Spleen (tissue), 13 donors: ENCODE data around the gene MNDA. TPM values are rescaled to one million over a fixed set of nuclear protein-coding genes. Genes with fewer than 3 reads are reported as not detected.

ENCODE experiments used
- DNase-seq: peaks from one replicate; pipeline ENCODE4 v3.0.0-alpha.2; 2020
- H3K27ac ChIP-seq, 8 donors: fragments of 200-600 bp; sonication (generic) in 7 of 8; 1 replicate in 4 of 8; 2 replicates in 4 of 8; pipeline versions ENCODE4 v1.5.0 to v1.8.0; 2016 to 2021; ENCODE audit warnings: inconsistent platforms in 4 of 8, mild to moderate bottlenecking in 4 of 8, moderate library complexity in 1 of 8
- H3K27me3 ChIP-seq, 7 donors: fragments of 200-600 bp; sonication (generic) in 6 of 7; replicated peaks in 1 of 7; 1 replicate in 4 of 7; 2 replicates in 3 of 7; pipeline versions ENCODE4 v1.5.0 to v1.8.0; 2016 to 2021; ENCODE audit warnings: inconsistent platforms in 3 of 7, mild to moderate bottlenecking in 1 of 7
- H3K36me3 ChIP-seq, 6 donors: fragments of 200-600 bp; sonication (generic) in 5 of 6; 1 replicate in 4 of 6; 2 replicates in 2 of 6; pipeline versions ENCODE4 v1.5.0 to v1.8.0; 2016 to 2021; ENCODE audit warnings: inconsistent platforms in 2 of 6
- H3K4me1 ChIP-seq, 6 donors: fragments of 200-600 bp; sonication (generic) in 5 of 6; 1 replicate in 3 of 6; 2 replicates in 3 of 6; pipeline versions ENCODE4 v1.5.0 to v1.8.0; 2016 to 2021; ENCODE audit warnings: inconsistent platforms in 3 of 6
- H3K4me3 ChIP-seq, 8 donors: fragments of 200-600 bp; sonication (generic) in 7 of 8; 1 replicate in 4 of 8; 2 replicates in 4 of 8; pipeline versions ENCODE4 v1.5.0 to v1.8.0; 2016 to 2021; ENCODE audit warnings: inconsistent platforms in 4 of 8, mild to moderate bottlenecking in 4 of 8, moderate library complexity in 2 of 8
- H3K9me3 ChIP-seq, 8 donors: fragments of 200-600 bp; sonication (generic) in 7 of 8; 1 replicate in 4 of 8; 2 replicates in 4 of 8; pipeline versions ENCODE4 v1.5.0 to v1.8.0; 2016 to 2021; ENCODE audit warnings: inconsistent platforms in 4 of 8
- POLR2A ChIP-seq, 3 donors: fragments of 450-650 bp; IDR thresholded peaks; one replicate each; pipeline ENCODE4 v1.5.1; 2017; ENCODE audit warnings: antibody characterized with exemption in 3 of 3, mild to moderate bottlenecking in 1 of 3
- POLR2AphosphoS5 ChIP-seq, 3 donors: sonication (generic); formaldehyde crosslinking; IDR thresholded peaks; one replicate each; pipeline ENCODE4 v1.5.1; 2017; ENCODE audit warnings: antibody characterized with exemption in 3 of 3
- WGBS, 5 donors: extraction: QIAGEN DNeasy Blood & Tissue Kit in 3 of 5; methylation state at CpG; one replicate each; pipeline versions ENCODE4 v1.1.5 to v1.1.7; 2013 to 2018; 5-methylcytosine and 5-hydroxymethylcytosine counted together
- intact Hi-C: fragments of 100-400 bp; cut with DNase I; formaldehyde crosslinking; loops from one replicate; pipeline ENCODE4 v1.15.0; 2023; ENCODE audit warnings: low total_unique reads
- long read RNA-seq, 2 donors: transcript quantifications; one replicate each; lab custom pipeline, GENCODE V29; 2026
- polyA plus RNA-seq, 3 donors: library from polyadenylated mRNA; stranded (reverse); fragments of 200-250 nt; gene quantifications; one replicate each; pipeline ENCODE4 v1.2.1, GENCODE V29; 2013
- total RNA-seq, 7 donors: library from RNA; depleted of rRNA in 3 of 7; stranded (reverse); fragments of >200 nt in 3 of 7; fragmentation: NEBNext Ultra II Directional in 4 of 7; extraction: Animal tissue kit (Norgen Biotek cat#: 25700) in 4 of 7; gene quantifications; one replicate each; pipeline versions ENCODE4 v1.1.0 to v1.2.1, GENCODE V29; 2016 to 2021
- TF ChIP-seq, protein P1 (sequence below), 11 experiments: fragments of 200-600 bp in 7 of 11; fragments of 450-650 bp in 4 of 11; sonication (generic) in 4 of 11; IDR thresholded peaks in 8 of 11; conservative IDR thresholded peaks in 3 of 11; 1 replicate in 7 of 11; 2 replicates in 4 of 11; pipeline versions ENCODE4 v1.4.0 to v1.8.0; 2016 to 2021; ENCODE audit warnings: antibody characterized with exemption in 11 of 11, inconsistent platforms in 4 of 11, mild to moderate bottlenecking in 1 of 11
- donor health status: healthy with polysubstance abuse.
- donor health status: DM: no; HTN: no; CAD: no; lungs with moderate emphysema.
- donor health status: DM: no; HTN: no; CAD: no.
- donor health status: Bipolar disorder and iron deficiency.
- donor health status: healthy.
- donor health status: DM: no; HTN: no; CAD: no.
- donor health status: DM: yes; HTN: yes; CAD: no.

Gene MNDA
- total RNA-seq (100 to 1,000 TPM in 5 of 7 donors, 10 to 100 TPM in 2; 49.1 to 218 (median 130) TPM), polyA plus RNA-seq (10 to 100 TPM in 2 of 3 donors, 1 to 10 TPM in 1; 9.3 to 40.2 (median 23.3) TPM)
- long read RNA-seq, donor 1, partial matches to known transcripts = 0 of 4 reads
- long read RNA-seq, donor 1, other reads (novel, unspliced or antisense) = 0 of 4 reads
- long read RNA-seq, donor 2, partial matches to known transcripts = 0 of 1 reads
- long read RNA-seq, donor 2, other reads (novel, unspliced or antisense) = 0 of 1 reads

GRCh38 chr1:158830904-158831507 lies at the start of gene MNDA:
Gene MNDA, plus strand, starts transcription at chr1:158831351. Its CDS starts 10,803 bp downstream, at chr1:158842154.
- H3K27me3 ChIP-seq = no peaks in the 10 kb centered on the region
- WGBS, 5 donors = 43 to 66% (median 47%) methylated on average over 5 of the region's 5 CpGs
- DNase-seq = no peak
- peaks cover 0 to 35% (median 19%) of the 10 kb centered on the region in 8 donors for H3K9me3 ChIP-seq
- intact Hi-C loops = no loop called here
- H3K4me3 ChIP-seq = peak within 1 kb of the TSS in 7 of 8 donors; percentile 0 to 59 (median 30)
- no peaks in the 10 kb centered on the region for H3K36me3 ChIP-seq
- H3K27ac ChIP-seq = peak within 1 kb of the TSS; percentile 58 to 90 (median 86)
- H3K4me1 ChIP-seq = peaks cover 0 to 15% (median 11%) of the 10 kb centered on the region in 6 donors
- TF ChIP-seq POLR2A (IDR thresholded peaks at IDR 0.05) (peak in 1 of 3 donors; percentile 39), POLR2AphosphoS5 (IDR thresholded peaks at IDR 0.05) (no peak)

- WGBS, 5 donors = 81 to 97% (median 86%) methylated on average over 2 of the region's 2 CpGs
- intact Hi-C loops = loop anchor here (10.0 kb wide), 1 partner anchor 201 kb away; no protein-coding TSS in a partner anchor
These were observed 37.5 kb upstream of the MNDA start for GRCh38 chr1:158793604-158794003.

DNA sequence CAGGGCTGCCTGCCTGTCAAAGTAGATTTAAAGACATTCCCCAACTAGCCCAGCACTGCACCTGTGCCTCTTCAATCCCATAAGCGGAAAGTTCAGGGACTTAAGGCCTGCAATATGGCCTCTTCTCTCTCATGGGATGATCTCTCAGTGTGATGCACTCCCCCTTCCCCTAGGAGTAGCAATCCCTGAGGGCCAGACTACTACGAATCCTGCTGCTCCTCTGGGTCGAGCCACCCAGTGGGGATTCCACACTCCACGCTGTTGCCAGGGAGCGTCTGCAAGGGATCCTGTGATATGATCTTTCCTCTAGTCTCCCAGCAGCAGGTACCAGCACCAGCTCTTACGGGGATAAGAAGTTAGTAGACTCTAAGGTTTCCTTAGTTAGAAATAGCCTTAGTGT lies 36.9 kb upstream of the MNDA start:
- TF ChIP-seq POLR2AphosphoS5 (IDR thresholded peaks at IDR 0.05) (no peak), POLR2A (IDR thresholded peaks at IDR 0.05) (no peak)
- TF ChIP-seq, protein P1, sequence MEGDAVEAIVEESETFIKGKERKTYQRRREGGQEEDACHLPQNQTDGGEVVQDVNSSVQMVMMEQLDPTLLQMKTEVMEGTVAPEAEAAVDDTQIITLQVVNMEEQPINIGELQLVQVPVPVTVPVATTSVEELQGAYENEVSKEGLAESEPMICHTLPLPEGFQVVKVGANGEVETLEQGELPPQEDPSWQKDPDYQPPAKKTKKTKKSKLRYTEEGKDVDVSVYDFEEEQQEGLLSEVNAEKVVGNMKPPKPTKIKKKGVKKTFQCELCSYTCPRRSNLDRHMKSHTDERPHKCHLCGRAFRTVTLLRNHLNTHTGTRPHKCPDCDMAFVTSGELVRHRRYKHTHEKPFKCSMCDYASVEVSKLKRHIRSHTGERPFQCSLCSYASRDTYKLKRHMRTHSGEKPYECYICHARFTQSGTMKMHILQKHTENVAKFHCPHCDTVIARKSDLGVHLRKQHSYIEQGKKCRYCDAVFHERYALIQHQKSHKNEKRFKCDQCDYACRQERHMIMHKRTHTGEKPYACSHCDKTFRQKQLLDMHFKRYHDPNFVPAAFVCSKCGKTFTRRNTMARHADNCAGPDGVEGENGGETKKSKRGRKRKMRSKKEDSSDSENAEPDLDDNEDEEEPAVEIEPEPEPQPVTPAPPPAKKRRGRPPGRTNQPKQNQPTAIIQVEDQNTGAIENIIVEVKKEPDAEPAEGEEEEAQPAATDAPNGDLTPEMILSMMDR (IDR thresholded peaks at IDR 0.05 in 8 of 11, conservative IDR thresholded peaks at IDR 0.05 in 3 of 11) = no peak
- no peak for DNase-seq
- Histone ChIP-seq H3K4me1 (peaks cover 0 to 24% (median 0%) of the 10 kb centered on the region in 6 donors), H3K36me3 (no peaks in the 10 kb centered on the region), H3K27me3 (no peaks in the 10 kb centered on the region), H3K4me3 (no peak overlapping the region), H3K27ac (peak overlapping the region in 1 of 8 donors; percentile 50), H3K9me3 (no peaks in the 10 kb centered on the region)
- 82 to 87% (median 84%) methylated on average over 6 of the region's 6 CpGs for WGBS, 5 donors
- intact Hi-C loops = loop anchor here (10.0 kb wide), 1 partner anchor 201 kb away; no protein-coding TSS in a partner anchor

More at GRCh38 chr1:158793604-158794003, 37.5 kb upstream of the MNDA start:
- no peak for DNase-seq
- no peak overlapping the region for H3K4me3 ChIP-seq
- no peaks in the 10 kb centered on the region for H3K27me3 ChIP-seq
- TF ChIP-seq POLR2A (IDR thresholded peaks at IDR 0.05) = no peak
- TF ChIP-seq, protein P1 (IDR thresholded peaks at IDR 0.05 in 8 of 11, conservative IDR thresholded peaks at IDR 0.05 in 3 of 11) = peak in 8 of 11 experiments; percentile 17 to 56 (median 42)
- peaks cover 0 to 24% (median 0%) of the 10 kb centered on the region in 6 donors for H3K4me1 ChIP-seq
- H3K36me3 ChIP-seq = no peaks in the 10 kb centered on the region
- no peaks in the 10 kb centered on the region for H3K9me3 ChIP-seq
- H3K27ac ChIP-seq = peak overlapping the region in 1 of 8 donors; percentile 50

- intact Hi-C loops = loop anchor here (10.0 kb wide), 1 partner anchor 196 kb away; no protein-coding TSS in a partner anchor
- peaks cover 0 to 43% (median 0%) of the 10 kb centered on the region in 6 donors for H3K4me1 ChIP-seq
- 73 to 88% (median 82%) methylated on average over 3 of the region's 3 CpGs for WGBS, 5 donors
These were observed 32.6 kb upstream of the MNDA start for GRCh38 chr1:158798531-158798930.

More at GRCh38 chr1:158798531-158798930, 32.6 kb upstream of the MNDA start:
- no peaks in the 10 kb centered on the region for H3K27me3 ChIP-seq
- H3K9me3 ChIP-seq = no peaks in the 10 kb centered on the region
- DNase-seq = no peak
- no peaks in the 10 kb centered on the region for H3K36me3 ChIP-seq
- H3K27ac ChIP-seq = peak overlapping the region in 2 of 8 donors; percentile 86 to 91
- TF ChIP-seq POLR2A (IDR thresholded peaks at IDR 0.05) = no peak
- TF ChIP-seq, protein P1 (IDR thresholded peaks at IDR 0.05 in 8 of 11, conservative IDR thresholded peaks at IDR 0.05 in 3 of 11) = peak in 3 of 11 experiments; percentile 23 to 27 (median 25)
- no peak for TF ChIP-seq POLR2AphosphoS5 (IDR thresholded peaks at IDR 0.05)
- H3K4me3 ChIP-seq = no peak overlapping the region
